NCI-H146 (cell line): ENCODE data around the gene DPT.

Experiments used
- DNase-seq: peaks from one replicate; lab custom pipeline; 2025; lab: John Stamatoyannopoulos, UW

DPT gene

GRCh38 chr1:168735974-168736373, 7.0 kb upstream of the DPT start:
- no peak for DNase-seq

GRCh38 chr1:168734946-168735345, 5.9 kb upstream of the DPT start:
- no peak for DNase-seq

DNA sequence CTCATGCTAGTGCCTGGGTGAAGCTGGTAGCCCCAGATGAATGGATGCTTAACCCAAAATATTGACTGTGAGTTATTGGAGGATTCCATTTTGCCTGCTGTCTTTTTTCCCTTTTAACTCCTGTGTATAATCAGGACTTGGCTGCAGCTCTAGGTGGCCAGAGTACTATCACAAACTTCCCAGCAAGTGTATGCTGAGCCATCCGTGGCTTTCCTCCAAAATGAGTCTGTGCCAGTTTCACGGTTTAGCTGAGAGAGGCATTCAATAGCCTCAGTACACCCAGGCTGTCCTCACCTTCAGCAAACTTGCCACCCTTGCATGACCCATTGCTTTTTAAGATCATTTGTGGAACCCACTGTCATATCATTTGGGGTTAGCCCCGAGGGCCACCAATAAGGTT, 5.3 kb upstream of the DPT start:
- no peak for DNase-seq

DNA sequence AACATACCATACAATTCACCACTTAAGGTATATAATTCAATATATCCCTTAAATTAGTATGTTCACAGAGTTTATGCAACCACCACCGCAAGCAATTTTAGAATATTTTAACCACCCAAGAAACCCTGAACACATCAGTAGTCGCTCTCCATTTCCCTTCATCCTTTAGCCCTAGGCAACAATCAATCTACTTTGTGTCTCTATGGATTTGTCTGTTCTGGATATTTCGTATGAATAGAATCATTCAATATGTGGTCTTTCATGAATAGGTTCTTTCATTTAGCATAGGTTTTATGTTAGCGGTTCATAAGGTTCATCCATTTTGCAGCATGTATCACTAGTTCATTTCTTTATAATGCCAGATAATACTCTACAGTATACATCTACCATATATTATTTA, 4.2 kb upstream of the DPT start:
- DNase-seq, result no peak

GRCh38 chr1:168732736-168733135, 3.7 kb upstream of the DPT start:
- no peak for DNase-seq

DNA sequence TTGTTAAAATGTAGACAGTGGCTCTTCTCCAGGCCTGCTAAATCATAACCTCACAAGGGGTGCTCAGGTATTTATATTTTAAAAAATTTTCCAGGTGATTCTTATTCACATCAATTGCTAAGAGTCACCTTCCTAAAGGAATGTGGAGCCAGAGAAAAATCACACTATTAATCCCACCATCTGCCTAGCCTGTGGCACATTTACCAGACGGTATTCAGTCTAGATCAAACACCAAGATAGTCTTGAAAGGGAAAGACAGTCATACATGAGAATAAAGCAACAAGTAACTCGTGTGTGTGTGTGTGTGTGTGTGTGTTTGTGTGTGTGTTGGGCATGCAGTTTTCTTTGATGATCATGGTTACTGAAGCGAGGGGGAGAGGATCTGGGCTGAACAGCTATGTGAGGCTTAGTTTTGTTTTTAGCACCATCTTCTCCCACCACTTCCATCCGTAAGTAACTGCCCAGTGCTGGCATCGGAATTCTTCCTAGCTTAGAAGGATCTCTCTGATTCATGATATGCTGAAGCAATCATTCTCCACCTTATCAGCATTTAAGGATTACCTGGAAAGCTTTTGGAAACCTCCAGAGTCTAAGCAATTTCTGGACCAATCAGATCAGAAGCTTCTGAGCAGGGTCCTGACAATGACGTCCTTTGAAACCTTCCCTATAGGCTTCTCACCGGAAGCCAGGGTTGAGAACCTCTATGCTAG, 2.4 kb upstream of the DPT start:
- no peak for DNase-seq

GRCh38 chr1:168729405-168729802, 398 bp upstream of the DPT start:
- DNase-seq, result no peak

DNA sequence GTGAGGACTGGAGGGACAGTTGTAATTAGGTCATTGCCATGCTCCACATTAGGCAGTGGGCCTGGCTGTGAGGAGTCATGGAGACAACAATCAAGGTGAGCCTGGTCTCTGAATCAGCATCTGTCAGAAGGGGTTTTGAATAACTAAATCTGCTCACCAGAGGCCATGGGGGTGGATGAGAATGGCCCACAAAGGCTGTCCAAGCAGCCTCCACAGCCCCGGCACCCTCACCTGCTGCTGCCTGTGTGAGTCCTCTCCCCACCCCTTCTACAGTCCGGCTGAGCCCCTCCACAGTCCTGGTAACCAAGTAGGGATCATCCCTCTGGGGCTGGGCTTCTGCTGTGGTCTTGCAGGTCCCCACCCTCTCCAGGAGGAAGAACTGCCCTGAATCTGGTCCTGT, 2.3 kb downstream of the DPT start:
- DNase-seq, result no peak

DNA sequence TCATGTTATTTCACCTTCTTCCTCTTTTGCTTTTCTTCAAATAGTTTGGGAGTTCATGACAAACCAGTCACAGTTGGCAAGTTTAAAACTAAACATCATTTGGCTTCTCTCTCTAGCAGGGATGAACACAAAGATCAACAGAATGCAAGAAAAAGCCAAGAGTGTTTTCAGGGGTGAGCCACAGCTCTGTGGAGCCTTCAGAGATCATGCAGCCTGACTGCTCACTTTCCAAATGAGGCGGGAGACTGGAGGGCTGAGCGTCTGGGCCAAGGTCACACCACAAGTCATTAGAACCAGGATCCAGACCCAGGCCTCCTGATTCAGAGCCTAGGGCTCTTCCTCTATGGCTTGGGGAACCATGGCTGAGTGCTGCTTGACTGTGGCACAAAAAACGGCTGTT, 2.7 kb downstream of the DPT start:
- DNase-seq, result no peak

DNA sequence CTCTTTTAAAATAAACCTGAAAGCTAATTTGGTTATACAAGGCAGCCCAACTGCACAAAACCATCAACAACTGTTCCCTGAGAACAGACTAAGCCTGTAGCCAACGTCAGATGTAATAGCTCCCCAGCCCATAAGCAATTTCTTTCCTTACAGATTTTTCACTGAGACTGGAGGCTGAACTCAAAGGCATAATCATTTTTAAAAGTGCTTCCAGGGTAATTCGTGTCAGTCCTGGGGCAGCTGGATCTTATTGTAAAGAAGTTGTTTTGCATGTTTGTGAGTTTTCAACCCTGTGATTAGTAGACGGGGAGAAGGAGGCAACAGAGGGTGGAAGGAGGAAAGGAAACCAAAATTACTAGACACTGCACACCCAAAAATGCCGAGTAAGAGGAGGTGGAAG, 3.2 kb downstream of the DPT start:
- no peak for DNase-seq

GRCh38 chr1:168725060-168725459, 3.9 kb downstream of the DPT start:
- DNase-seq, result no peak

GRCh38 chr1:168723000-168723399, 6.0 kb downstream of the DPT start:
- no peak for DNase-seq

GRCh38 chr1:168720839-168721238, 8.2 kb downstream of the DPT start:
- no peak for DNase-seq

DNA sequence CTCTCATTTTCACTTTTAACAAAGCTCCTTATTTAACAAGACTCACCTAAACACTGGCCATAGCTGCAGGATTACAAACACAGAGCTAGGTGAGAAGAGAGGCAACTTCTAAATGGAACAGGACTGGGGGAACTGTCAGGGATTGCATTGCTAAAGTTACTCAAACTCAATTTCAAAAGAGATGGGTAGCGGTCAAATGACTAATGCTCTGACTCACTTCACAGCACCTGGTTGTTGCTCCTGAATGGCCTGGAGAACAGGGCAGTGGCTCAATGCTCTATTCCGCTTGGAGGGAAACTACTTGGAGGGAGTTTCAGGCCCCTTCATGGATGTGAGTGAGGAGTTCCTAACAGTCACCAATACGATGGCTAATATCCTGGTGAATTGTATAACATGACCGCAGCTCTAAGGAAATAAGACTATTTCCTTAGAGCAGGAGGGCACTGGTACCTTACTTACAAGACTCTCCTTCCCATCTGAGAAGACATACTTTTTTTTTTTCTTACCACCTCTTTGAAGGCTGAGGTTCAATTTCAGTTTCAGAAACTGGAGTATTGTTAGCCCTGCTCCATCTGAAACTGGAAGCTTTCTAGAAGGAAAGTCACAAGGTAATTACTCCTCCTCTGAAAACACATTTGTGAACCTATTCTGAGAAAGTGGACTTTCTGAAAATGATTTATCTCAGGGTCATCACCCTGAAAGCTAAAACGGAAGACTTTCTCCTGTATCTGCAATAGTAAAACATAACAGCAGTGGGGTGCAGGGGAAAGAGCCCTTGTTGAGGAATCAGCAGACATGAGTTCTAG, 9.5 kb downstream of the DPT start:
- no peak for DNase-seq

- no peak for DNase-seq
These were observed 10.8 kb downstream of the DPT start for GRCh38 chr1:168717906-168718891.

- DNase-seq, result no peak
These were observed 15.0 kb downstream of the DPT start for GRCh38 chr1:168714012-168714411.

DNA sequence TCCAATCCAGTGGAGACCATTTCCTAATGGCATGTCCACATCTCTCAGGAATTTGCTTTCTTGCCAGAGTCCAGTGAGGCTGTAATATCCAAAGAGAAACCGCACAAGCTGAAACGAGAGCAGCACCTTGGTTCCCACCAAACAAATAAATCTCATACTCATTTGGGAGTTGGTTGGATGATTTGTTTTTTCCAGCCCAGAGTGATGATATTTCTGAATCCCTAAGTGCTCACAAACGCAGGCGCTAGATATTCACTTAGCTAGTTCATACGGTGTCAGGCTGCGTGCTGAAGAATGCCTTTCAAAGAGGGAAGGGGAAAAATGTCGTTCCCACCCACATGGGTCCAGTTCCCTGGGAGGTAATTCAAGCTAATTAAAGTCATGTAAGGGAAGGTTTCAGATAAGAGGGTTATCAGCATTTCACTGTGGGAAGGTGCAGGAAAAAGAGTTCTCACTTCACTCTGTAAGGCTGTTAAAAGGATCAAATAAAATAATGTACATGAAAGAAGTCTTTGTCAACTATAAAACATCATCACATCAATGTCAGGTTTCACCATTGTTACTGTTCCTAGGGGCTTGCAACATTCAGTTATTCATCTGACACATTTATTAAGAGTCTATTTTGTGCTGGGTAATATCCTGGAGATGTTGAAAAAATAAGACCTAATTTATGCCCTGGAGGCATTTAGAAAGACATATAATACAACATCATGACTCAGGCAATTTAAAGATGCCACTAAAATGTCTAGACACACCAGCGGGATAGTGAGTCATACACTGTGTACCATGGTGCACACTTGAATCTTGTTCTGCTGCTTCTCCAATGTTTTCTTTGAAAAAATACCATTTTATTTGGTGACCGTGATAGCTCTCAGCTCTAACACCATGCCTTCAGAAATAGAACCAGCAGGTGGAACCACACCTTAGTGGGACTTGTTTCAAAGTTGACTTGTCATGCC, 19.3 kb downstream of the DPT start:
- DNase-seq, result peak; percentile 53

DNA sequence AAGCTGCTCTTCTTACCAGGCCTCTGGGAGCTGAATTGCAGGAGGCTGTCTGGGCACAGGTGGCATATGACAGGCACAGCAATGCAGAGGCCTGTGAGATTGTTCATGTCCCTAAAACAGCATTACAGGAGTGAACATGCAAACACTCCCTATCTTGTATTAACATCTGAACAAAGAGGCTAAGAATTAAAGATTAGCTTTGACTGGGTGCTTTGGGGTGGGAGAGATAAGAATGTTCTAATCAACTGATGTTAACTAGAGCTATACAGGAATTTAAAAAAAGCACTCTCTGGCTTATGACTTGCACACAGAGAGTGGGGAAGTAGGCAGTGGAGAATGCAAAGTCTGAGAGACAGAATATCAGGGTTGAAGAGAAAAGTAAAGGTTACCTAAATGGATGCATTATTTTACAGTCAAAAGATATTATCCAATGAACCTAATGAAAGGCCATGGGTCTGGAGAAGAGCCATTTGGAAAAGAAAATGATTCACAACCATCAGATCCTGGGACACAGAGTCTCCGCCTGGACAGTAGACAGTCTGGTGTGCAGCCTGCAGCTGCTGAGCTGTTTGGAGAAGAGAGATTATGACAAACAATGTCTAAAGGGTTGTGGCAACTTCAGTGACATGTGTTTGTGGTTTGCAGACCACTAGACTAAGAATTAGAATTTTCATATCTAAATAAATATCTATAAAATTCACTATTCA, 20.2 kb downstream of the DPT start:
- DNase-seq, result no peak

- no peak for DNase-seq
These were observed 22.5 kb downstream of the DPT start for GRCh38 chr1:168706391-168706992.

DNA sequence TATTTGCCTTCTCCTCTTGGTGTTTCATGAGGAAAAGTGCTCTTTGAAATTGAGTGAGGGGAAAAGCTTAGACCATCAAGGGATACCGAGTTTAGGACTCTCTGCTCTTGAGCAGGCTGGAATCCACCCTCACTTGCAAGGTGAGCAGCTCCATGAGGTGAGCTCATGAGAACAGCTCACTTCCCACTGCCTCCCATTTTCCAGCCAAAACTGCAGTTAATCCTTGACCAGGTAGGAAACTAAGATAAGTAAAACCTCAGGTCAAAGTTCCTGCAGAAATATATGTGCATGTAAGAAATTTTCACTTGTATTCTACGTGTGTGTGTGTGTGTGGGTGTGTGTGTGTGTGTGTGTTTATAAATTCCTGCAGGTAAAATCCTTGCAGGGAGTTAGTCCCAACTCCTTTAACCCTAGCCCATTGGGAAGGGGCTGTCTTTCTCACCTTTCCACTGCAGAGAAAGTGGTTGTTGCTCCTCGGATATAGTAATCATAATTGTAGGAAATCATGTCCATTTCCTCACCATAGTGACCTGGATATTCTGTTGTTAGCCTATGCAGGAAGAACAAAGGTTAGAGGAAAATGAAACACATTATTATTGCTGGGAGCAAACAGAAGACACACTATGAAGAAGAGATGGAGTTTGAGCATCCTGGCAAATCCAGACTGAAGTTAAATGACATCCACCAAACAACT, 28.3 kb downstream of the DPT start:
- DNase-seq, result no peak
